Endometrial microvascular endothelial cells (primary cell): ENCODE results near the gene MROH7. TPM values are rescaled to one million over a fixed set of nuclear protein-coding genes. Genes with fewer than 3 reads are reported as not detected.

Experiments used
- in situ Hi-C: cut with HindIII; loops from 2 replicates; pipeline ENCODE4 v1.10.0; 2017; ENCODE audit warnings: low sequenced_read_pairs, low pct_unique_long_range_greater_than_20kb; ENCODE audit errors: inconsistent ontology term
- total RNA-seq: library from RNA; depleted of rRNA; stranded (reverse); fragments of >200 nt; gene quantifications from one replicate; pipeline ENCODE4 v1.2.3, GENCODE V29; 2015; ENCODE audit errors: inconsistent ontology term

MROH7 gene
- not detected for total RNA-seq

DNA sequence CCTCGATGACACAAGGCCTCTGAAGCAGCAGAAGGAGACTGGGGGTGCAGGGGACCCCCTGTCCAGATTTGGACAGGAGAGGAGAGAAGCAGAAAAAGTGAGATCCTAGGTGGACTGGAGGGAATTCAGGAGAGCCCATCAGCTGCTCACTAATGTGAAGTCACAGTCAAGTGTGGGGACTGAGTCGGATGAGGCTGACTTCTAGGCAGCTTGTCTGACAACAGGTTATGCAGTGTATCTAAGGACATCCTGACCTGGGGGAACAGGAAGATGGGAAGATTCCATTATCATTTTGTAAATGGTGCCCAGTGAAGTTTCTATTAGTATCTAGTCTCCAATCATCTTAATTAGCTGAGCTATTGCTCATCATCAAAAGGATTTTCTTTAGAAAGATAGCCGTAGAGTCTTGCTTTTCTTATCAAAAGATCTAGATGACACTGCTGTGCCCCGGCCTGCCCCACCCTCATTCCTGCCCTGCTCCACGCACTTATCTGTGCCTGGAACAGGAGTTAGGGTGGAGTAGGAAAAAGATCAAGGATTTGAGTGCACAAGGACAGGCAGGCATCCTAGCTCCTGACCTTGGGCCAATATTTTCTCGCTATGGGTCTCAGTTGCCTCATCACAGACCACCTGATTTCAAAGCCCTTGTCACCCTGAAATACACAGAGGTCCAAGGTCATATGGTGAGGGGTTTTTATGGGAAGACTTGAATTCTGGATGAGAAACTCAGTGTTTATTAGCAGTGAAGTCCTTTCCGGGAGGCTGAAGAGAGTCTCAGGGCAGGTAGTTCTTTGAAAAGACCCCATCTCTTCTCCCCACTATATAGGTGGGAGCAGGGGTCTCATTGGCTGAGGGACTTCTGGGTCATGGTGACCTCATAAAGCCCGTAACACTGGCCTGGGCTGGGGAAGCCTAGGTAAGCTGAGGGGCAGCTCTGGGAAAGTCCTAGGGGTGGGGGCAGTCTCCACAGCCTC, at the start of gene MROH7:
Gene MROH7 (plus strand): TSS at position 924 of the 974 bp plus-strand sequence. CDS start 11,141 bp downstream, outside the sequence.
- in situ Hi-C loops = no loop called here

DNA sequence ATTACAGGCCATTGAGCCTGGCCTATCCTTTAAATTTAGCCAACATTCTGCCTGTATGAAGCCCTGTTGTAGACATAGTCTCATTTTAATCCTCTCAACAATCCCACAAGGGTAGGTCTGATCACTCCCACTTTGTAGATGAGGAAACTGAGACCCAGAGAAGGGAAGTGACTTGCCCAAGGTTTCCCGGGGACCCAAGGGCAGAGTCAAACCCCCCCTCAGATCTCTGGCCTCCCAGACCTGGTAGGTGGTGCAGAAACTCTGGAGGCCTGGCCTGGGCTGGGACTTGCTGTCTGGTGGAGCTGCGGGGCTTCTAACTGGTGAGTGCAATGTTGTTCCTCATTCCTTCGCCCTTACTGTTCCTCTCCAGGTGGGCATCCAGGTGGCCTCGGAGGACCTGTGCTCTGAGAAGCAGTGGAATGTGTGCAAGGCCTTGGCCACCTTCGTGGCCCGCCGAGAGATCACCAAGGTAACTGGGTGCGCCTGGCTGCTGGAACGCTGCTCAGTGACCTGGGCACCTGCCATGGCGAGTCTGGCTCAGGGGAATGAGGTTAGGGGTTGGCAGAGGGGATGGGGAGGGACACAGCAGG, 47.9 kb upstream of the MROH7 start:
- in situ Hi-C loops = no loop called here

DNA sequence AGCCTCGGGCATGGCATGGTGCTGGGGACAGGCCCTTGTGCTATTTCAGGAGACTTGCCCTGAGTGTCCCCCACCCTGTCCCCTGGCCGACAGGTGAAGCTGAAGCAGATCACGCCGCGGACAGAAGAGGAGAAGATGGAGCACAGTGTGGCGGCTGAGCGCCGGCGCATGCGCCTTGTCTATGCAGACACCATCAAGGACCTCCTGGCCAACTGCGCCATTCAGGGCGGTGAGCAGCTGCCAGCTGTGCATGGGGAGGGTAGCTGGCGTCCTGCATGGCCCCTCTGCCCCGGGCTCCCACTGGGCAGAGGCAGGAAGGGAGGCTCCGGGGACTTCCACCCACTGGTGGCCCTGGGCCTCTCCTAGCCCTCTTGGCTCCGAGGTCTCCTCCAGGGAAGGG, 47.1 kb upstream of the MROH7 start:
- in situ Hi-C loops = no loop called here

DNA sequence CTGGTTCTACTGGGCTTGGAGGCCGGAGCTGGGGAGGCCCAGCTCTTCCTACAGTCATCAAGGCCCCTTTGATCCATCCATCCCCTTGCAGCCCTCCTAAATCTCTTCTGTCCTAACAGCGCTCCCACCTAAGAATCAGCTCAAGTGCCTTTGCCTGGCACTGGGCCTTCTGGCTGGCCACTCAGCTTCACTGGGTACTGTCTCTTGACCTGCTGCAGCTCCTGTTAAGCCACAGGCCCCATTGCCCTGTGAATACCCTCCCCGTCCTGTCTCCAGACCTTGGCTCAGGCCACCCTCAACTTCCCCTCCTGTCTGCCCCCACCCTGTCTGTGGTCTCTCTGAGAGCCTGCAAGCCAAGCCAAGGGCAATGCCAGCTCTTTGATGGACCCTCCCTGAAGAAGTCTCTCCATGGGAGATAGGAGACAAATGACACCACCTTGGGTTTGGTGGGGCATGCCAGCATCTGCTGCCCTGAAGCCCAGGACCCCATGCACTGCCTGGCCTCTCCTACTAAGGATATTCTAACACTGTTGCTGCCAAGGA, 45.6 kb upstream of the MROH7 start:
- in situ Hi-C loops = no loop called here

DNA sequence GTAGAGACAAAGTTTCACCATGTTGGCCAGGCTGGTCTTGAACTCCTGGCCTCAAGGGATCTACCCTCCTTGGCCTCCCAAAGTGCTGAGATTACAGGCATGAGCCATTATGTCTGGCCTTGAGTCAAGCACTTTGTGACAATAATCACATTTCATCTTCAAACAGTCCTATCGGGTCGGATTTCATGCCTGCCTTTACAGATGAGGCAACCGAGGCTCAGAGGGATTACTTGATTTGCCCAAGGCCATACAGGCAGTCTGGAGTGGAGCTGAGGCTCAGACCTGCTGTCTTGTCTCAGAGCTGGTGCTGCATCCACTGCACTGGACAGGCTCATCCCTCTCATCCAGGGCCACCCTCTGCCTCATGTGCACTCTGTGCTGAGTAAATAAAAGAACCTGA, 44.8 kb upstream of the MROH7 start:
- in situ Hi-C loops = no loop called here

DNA sequence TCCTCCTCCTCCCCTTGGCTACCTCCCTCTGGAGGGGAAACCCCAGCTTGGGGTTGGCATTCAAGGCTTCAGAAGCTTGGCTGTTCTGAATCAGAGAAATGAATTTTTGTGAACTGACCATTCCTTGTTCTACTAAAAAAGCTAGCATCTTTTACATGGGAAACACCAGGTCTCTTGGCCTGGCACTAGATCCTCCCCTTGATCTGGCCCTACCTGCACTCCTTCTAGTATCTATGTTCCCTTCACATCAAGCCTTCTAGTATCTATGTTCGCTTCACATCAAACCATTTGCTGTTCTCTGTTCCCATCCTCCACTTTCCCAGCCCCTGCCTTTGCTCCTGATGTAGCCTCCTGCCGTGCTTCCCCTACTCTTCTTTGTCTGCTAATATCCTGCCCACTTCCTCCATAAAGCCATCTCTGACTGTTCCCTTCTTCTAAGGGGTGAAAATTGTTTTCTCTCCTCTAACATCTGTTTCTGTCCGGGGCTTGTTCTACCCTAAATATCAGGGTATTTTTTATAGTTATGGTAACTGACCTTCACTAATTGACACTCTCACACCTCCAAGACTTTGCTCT, 44.0 kb upstream of the MROH7 start:
- in situ Hi-C loops = no loop called here

DNA sequence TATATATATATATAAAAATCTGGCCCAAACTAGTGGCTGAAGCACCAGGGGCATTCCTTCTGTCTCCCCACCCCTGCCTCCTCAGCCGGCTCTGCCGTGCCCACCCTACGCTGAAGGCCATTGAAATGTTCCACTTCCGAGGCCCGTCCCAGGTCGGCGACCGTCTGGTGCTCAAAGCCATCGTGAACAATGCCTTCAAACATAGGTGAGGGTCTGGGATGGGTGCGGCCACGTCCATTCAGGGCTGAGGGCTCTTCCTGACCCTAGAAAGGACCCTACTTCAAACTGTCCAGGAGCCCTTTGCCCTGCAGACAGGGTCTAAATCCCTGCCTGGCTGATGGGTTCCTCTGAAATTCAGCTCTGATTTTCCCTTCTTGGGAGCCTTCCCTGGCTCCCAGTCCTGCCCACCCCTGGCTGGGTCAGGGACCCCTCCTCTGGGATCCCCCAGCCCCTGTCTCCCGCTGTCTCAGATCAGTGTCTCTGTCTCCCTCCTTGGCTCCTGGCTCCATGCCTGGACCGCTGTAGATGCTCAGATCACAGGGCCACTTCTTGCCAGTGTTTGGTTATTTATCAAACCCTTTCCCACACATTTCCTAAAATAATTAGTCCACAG, 42.3 kb upstream of the MROH7 start:
- in situ Hi-C loops = no loop called here

DNA sequence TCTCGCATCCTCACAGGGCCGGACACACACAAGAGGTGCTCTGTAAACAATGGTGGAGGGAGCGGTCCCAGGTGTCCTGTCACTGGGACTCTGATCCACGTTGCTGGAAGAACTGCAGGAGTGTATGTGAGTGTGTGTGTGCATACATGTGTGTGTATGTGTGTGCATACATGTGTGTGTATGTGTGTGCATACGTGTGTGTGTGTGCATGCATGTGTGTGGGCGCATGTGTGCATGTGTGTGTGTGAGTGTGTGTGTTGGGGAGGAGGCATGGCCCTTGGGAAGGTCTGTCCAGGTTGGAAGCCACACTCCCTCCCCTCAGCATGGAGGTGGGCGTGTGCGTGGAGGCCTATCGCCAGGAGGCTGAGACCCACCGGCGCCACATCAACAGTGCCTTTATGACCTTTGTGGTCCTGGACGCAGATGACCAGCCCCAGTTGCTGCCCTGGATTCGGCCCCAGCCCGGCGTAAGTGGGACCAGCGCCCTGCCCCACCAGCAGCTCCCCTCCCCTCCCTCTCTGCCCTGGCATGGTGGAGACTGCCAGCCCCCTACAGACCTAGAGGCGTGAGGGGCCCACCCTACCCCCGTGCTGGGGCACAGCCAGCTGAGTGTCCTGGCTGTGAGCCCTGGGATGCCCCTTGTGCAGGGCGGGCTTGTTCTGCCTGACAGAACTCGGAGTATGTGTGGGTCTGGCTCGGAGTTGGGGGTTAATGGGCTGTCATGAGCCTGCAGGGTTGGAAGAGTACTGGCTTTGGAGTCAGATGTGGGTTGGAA, 40.5 kb upstream of the MROH7 start:
- in situ Hi-C loops = no loop called here

DNA sequence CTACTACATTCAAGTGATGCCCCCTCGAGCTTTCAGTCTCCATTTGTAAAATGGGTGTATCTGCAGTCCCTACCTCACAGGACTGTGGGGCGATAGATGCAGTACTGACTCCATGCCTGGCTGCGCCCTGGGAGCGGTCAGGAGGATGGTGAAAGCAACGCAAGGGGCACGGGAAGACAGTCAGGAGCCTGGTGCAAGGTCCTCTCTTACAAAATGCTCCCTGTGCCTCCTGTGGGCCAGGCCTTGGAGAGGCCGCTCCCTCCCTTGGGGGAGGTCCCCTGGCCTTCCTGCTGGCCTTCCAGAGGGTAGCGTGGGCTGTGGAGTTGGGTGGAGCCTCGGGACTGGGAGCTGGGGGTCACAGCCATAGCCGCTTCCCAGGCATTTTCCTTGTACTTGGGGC, 39.9 kb upstream of the MROH7 start:
- in situ Hi-C loops = no loop called here

DNA sequence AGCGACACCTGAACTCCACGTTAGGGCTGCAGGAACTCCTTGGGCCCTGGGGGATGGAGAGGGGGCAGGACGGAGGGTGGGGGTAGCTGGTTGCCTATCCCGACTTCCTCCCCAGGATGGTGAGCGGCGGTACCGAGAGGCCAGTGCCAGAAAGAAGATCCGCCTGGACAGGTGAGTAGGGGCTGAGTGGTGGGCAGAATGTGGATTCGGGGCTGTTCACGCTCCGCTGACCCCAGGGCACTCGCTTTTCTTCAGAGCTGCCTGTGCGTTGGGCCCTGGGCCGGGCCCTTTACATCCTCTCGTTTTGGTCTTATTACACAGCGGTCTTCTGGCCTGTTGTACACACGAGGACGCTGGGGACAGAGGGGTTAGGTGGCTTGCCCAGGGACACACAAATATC, 39.0 kb upstream of the MROH7 start:
- in situ Hi-C loops = no loop called here

DNA sequence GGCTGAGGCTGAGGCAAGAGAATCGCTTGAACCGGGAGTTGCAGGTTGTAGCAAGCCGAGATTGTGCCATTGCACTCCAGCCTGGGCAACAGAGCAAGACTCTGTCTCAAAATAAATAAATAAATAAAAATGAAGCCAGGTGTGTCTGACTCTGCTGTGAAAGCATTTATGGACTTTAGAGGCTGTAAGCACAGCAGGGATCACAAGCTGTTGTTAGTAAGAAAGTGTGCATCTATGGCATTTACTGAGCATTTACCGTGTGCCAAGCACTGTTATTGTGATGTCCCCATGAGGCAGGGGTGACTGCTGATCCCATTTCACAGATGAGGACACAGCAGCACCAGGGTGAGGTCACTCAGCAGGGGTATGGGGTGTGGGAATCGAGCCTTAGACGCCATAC, 38.3 kb upstream of the MROH7 start:
- in situ Hi-C loops = no loop called here

DNA sequence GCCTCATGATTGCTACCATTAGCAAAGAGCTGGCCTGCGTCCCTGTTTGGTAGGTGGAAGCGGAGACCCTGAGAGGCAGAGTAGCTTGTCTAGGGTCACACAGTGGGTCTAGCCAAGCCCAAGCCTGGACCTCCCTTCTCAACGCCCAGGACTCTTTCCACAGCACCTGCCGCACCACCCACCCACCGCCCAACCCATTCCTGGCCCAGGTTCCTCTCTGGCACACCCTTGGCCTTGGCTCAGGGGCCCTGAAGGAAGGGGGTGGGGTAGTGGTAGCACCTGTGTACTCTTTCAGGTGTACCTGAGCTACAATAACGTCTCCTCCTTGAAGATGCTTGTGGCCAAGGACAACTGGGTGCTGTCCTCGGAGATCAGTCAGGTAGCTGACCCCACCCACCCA, 37.5 kb upstream of the MROH7 start:
- in situ Hi-C loops = no loop called here

DNA sequence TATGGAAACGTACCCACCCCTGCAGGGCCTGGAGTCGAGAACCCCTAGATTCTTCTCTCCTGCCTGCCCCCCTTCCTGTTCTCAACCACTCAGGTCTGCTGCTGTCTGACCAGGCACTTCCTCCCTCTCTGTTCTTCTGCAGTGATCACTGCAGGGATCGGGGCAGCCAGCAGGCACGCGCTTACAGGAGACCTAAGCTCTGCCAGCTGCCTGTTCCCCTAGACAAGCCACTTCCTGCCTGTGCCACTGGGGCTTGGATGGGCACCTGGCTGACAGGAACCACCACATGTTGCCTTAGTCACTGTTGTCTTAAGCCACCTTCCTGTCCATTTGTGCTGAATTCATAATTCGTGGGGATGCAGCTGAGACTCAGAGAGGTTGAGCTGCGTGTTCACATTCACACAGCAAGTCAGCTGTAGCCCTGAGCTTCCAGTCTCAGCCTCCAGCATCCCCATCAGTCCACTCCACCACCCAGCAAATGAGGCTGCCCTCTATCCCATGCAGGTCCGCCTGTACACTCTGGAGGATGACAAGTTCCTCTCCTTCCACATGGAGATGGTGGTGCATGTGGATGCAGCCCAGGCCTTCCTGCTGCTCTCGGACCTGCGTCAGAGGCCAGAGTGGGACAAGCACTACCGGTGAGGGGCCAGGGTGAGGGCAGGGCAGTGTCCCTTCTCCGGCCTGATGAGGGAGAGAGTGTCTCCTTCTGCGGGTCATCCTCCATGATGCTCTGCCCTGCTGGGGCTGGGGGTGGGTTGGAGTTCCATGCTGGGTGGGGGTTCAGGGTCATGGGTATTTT, 36.8 kb upstream of the MROH7 start:
- in situ Hi-C loops = no loop called here

DNA sequence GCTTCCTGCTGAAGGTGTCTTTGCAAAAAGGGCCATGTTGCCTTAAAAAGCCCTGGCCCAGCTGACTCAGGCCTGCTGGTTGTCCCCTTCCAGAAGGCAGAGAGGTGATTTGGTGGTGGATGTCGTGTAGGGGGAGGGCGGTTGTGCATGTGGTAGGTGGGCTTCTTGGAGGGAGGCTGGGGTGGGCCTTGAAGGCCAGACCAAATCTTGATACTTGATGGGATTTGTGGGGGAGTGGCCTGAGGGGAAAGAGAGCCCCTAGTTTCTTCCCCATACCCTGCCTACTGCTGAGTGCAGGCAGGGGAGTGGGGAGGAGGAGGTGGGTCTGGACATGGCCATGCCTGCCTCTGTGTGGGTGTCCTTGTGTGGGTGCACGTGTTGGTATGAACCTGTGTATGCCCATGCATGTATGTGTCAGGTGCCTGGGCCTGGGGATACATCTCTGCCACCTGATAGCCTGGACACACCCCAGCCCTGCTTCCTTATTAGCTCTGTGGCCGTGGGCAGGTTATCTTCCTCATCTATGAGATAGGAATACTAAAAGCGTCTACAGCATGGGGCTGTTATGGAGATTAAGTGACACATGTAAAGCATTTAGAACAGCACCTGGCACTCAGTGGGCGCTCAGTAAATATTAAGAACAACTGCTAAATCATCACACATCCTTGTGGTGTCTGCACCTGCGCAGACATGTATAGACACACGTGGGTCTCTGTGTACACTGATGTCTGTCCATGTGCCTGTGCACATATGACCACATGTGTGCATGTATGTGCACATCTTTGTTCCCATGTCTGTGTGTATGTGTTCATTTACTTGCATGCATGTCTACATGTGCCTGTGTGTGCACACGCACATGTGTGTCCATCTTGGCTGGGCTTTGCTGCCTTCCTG, 35.2 kb upstream of the MROH7 start:
- in situ Hi-C loops = no loop called here

DNA sequence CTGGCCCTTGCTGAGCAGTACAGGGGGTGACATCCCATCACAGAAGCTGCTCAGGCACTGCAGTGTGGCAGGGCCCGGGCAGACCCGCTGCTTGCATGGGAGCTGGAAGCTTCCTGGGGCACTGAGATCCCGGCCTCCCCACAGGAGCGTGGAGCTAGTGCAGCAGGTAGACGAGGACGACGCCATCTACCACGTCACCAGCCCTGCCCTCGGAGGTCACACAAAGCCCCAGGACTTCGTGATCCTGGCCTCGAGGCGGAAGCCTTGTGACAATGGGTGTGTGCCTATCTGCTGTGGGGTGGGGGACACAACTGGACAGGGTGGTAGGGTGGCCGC, 34.6 kb upstream of the MROH7 start:
- in situ Hi-C loops = no loop called here

DNA sequence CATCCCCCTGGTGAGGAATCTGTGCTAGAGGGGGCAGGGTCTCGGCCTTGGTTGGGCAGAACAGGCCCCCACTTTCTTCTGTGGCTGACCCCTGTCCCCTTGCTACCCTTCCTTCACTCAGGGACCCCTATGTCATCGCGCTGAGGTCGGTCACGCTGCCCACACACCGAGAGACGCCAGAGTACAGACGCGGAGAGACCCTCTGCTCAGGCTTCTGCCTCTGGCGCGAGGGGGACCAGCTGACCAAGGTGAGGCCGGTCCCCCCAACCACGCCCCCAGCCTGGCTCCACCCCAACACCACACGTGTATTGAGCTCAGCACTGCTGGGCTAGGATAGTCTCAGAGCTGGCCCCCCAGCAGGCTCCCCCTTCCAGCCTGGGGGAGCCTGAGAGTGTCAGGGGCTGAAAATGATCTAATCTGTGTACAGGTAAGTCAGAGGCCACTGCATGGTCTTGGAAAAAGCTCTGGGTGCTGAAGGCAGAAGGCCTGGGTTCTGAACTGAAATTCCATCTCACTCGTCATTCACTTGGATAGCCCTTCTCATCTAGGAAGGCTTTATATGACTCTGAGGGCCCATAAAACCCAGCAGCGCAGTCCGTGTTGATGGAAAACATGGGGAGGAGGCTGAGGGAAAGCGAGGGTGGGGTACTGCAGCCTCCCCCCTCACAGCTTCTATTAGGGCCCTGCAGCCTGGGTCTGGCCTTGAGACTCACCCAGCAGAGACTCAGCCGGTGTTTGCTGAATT, 33.6 kb upstream of the MROH7 start:
- in situ Hi-C loops = no loop called here
